ENCODE results near the gene COL23A1.

COL23A1 gene

DNA sequence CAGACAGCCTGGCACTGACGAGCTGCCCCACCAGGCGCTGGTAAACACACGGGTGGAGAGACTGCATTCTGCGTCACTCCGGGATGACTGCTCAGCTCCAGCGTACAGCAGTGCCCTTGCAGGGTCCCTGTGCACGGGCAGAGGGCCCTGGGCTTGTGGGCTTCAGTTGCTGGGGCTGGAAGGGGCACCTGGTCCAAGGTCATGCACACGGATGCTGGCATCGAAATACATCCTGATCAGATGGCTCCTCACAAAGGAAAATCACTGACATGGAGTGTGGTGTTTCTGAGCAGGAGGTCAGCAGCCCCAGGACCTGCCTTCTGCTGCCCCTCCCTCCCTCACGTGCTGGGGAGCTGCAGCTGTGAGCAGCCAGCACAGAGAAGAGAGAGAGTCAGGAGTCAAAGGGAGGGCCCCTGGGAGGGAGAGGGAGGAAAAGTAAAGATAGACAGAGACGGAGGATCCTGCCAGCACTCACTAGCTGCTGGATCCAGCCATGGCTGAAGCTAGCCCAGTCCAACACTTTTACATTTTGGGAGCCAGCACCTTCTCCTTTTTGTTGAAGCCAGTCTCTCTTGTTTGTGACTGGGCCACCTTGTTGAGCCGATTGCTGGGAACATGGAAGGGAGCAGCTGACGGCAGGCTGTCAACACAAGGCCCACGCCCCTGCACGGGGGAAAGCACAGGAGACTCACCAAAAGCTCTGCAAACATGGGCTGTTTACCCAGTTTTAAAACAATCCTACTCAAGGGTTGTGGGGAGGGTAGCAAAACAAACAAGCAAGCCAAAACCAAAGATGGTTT, 191.1 kb downstream of the COL23A1 start:
- no peak overlapping the region for H3K27ac ChIP-seq (ENCODE audit: low read length)
- no peaks in the 10 kb centered on the region for H3K9me3 ChIP-seq (ENCODE audit: insufficient read depth, low read depth, low read length)

GRCh38 chr5:178396796-178397720, 193.1 kb downstream of the COL23A1 start:
- H3K9me3 ChIP-seq (ENCODE audit: insufficient read depth, low read depth, low read length): no peaks in the 10 kb centered on the region
- no peak overlapping the region for H3K9ac ChIP-seq (ENCODE audit: low read depth, low read length)
- no peak overlapping the region for H3K27ac ChIP-seq (ENCODE audit: low read length)
- peaks cover 7% of the 10 kb centered on the region; the same call in 1 of the 2 replicates for H3K4me1 ChIP-seq (ENCODE audit: insufficient read depth, low read length)
- H3K27me3 ChIP-seq (ENCODE audit: insufficient read depth, low read length): no peaks in the 10 kb centered on the region
- no peaks in the 10 kb centered on the region for H3K36me3 ChIP-seq (ENCODE audit: insufficient read depth, low read depth, low read length)
- no peak overlapping the region for H3K4me3 ChIP-seq (ENCODE audit: low read length)

More for the DNA sequence above, 191.1 kb downstream of the COL23A1 start:
- Histone ChIP-seq H3K27me3 (ENCODE audit: insufficient read depth, low read length) (no peaks in the 10 kb centered on the region), H3K4me3 (ENCODE audit: low read length) (no peak overlapping the region), H3K9ac (ENCODE audit: low read depth, low read length) (no peak overlapping the region), H3K4me1 (ENCODE audit: insufficient read depth, low read length) (peaks cover 3% of the 10 kb centered on the region; the same call in 1 of the 2 replicates), H3K36me3 (ENCODE audit: insufficient read depth, low read depth, low read length) (no peaks in the 10 kb centered on the region)

GRCh38 chr5:178394074-178394473, 196.1 kb downstream of the COL23A1 start:
- H3K27ac ChIP-seq (ENCODE audit: low read length): no peak overlapping the region
- H3K9me3 ChIP-seq (ENCODE audit: insufficient read depth, low read depth, low read length): no peaks in the 10 kb centered on the region
- no peak overlapping the region for H3K4me3 ChIP-seq (ENCODE audit: low read length)
- H3K36me3 ChIP-seq (ENCODE audit: insufficient read depth, low read depth, low read length): no peaks in the 10 kb centered on the region
- H3K9ac ChIP-seq (ENCODE audit: low read depth, low read length): no peak overlapping the region
- peaks cover 7% of the 10 kb centered on the region; the same call in 1 of the 2 replicates for H3K4me1 ChIP-seq (ENCODE audit: insufficient read depth, low read length)
- H3K27me3 ChIP-seq (ENCODE audit: insufficient read depth, low read length): no peaks in the 10 kb centered on the region

DNA sequence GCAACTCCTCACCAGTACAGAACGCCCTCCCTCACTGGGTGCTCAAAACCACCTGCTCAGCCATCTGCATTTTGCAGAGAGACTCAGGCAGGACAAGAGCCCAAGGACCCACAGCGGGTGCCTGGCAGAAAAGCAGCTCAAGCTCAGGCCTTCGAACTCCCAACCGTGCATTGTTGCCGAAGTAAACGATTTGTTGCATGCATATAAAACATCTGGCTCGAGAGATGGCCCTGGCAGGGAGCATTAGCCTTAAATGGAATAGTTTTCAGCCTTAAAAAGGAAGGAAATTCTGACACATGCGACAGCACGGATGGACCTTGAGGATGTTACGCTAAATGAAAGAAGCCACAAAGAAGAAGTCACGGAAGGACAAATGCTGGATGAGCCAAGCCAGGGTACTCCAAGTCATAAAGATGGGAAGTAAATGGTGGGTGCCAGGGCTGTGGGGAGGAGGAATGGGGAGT, 197.2 kb downstream of the COL23A1 start:
- Histone ChIP-seq H3K4me1 (ENCODE audit: insufficient read depth, low read length) (peaks cover 7% of the 10 kb centered on the region; the same call in 1 of the 2 replicates), H3K9me3 (ENCODE audit: insufficient read depth, low read depth, low read length) (no peaks in the 10 kb centered on the region), H3K27me3 (ENCODE audit: insufficient read depth, low read length) (no peaks in the 10 kb centered on the region)

GRCh38 chr5:178392386-178392785, 197.8 kb downstream of the COL23A1 start:
- H3K27me3 ChIP-seq (ENCODE audit: insufficient read depth, low read length): no peaks in the 10 kb centered on the region
- H3K27ac ChIP-seq (ENCODE audit: low read length): no peak overlapping the region
- no peak overlapping the region for H3K4me3 ChIP-seq (ENCODE audit: low read length)
- H3K9ac ChIP-seq (ENCODE audit: low read depth, low read length): no peak overlapping the region
- H3K9me3 ChIP-seq (ENCODE audit: insufficient read depth, low read depth, low read length): no peaks in the 10 kb centered on the region
- H3K4me1 ChIP-seq (ENCODE audit: insufficient read depth, low read length): peaks cover 7% of the 10 kb centered on the region; the same call in 1 of the 2 replicates
- H3K36me3 ChIP-seq (ENCODE audit: insufficient read depth, low read depth, low read length): no peaks in the 10 kb centered on the region

More for the DNA sequence above, 197.2 kb downstream of the COL23A1 start:
- no peak overlapping the region for H3K9ac ChIP-seq (ENCODE audit: low read depth, low read length)
- no peaks in the 10 kb centered on the region for H3K36me3 ChIP-seq (ENCODE audit: insufficient read depth, low read depth, low read length)
- H3K4me3 ChIP-seq (ENCODE audit: low read length): no peak overlapping the region
- no peak overlapping the region for H3K27ac ChIP-seq (ENCODE audit: low read length)

- H3K27me3 ChIP-seq (ENCODE audit: insufficient read depth, low read length): no peaks in the 10 kb centered on the region
- no peak overlapping the region for H3K9ac ChIP-seq (ENCODE audit: low read depth, low read length)
- no peak overlapping the region for H3K27ac ChIP-seq (ENCODE audit: low read length)
- peaks cover 4% of the 10 kb centered on the region; the same call in 1 of the 2 replicates for H3K4me1 ChIP-seq (ENCODE audit: insufficient read depth, low read length)
- H3K36me3 ChIP-seq (ENCODE audit: insufficient read depth, low read depth, low read length): no peaks in the 10 kb centered on the region
- H3K9me3 ChIP-seq (ENCODE audit: insufficient read depth, low read depth, low read length): no peaks in the 10 kb centered on the region
- no peak overlapping the region for H3K4me3 ChIP-seq (ENCODE audit: low read length)
Measured at GRCh38 chr5:178391480-178391879, 198.7 kb downstream of the COL23A1 start.

DNA sequence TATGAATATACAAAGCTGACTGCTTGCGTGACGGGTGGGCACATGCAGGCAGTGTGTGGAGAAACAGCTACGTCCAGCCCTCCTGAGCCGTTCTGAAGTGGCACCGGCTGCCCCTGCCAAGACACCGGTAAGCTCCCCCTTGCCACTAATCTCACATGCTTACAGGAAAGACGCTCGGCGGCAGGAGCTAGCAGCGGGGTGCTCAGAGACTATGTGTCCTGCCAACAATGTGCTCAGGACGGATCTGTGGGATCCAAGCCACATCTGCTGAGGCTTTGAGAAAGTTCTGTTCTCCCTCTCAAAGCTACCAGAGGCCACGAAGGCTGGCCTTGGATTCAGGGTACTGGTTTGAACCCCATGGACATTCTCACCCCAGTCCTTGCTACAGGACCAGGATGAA, 200.4 kb downstream of the COL23A1 start:
- no peak overlapping the region for H3K27ac ChIP-seq (ENCODE audit: low read length)
- H3K9me3 ChIP-seq (ENCODE audit: insufficient read depth, low read depth, low read length): no peaks in the 10 kb centered on the region
- no peak overlapping the region for H3K4me3 ChIP-seq (ENCODE audit: low read length)
- H3K27me3 ChIP-seq (ENCODE audit: insufficient read depth, low read length): no peaks in the 10 kb centered on the region
- H3K4me1 ChIP-seq (ENCODE audit: insufficient read depth, low read length): peaks cover 4% of the 10 kb centered on the region; the same call in 1 of the 2 replicates
- H3K36me3 ChIP-seq (ENCODE audit: insufficient read depth, low read depth, low read length): no peaks in the 10 kb centered on the region
- H3K9ac ChIP-seq (ENCODE audit: low read depth, low read length): no peak overlapping the region

DNA sequence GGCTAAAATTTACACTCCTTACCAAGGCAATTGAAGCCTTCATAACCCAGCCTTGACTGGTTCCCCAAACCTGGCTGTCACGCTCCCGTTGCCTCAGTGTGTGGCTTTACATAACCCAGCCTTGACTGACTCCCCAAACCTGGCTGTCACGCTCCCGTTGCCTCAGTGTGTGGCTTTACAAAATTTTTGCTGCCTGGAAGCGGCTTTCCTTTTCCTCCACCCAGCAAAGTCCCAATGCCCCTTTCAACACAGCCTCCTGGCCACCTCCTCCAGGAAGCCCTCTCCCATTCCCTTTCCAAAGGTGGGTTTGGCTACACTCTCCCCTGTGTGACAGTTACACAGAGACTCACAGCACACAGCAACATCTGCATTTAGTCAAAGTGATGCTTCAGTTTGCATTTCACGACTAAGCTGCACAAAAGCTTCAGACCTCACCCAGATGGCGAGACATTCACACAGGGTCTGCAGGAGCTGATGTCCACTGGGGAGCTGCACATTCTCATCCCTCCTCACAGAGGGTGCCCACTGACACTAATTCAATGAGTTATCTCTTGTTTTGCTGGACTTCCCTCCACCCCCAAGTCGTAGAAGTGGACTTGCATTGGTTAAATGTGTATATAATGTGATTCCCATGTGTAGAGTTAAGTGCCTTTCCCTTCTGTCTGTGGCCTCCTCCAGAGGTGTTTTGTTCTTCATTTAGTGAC, 201.0 kb downstream of the COL23A1 start:
- no peaks in the 10 kb centered on the region for H3K9me3 ChIP-seq (ENCODE audit: insufficient read depth, low read depth, low read length)

GRCh38 chr5:178388386-178389025, 201.7 kb downstream of the COL23A1 start:
- no peaks in the 10 kb centered on the region for H3K36me3 ChIP-seq (ENCODE audit: insufficient read depth, low read depth, low read length)
- H3K9ac ChIP-seq (ENCODE audit: low read depth, low read length): no peak overlapping the region
- no peak overlapping the region for H3K27ac ChIP-seq (ENCODE audit: low read length)
- H3K4me3 ChIP-seq (ENCODE audit: low read length): no peak overlapping the region
- no peaks in the 10 kb centered on the region for H3K9me3 ChIP-seq (ENCODE audit: insufficient read depth, low read depth, low read length)
- H3K27me3 ChIP-seq (ENCODE audit: insufficient read depth, low read length): no peaks in the 10 kb centered on the region
- H3K4me1 ChIP-seq (ENCODE audit: insufficient read depth, low read length): peaks cover 4% of the 10 kb centered on the region; the same call in 1 of the 2 replicates

More for the DNA sequence above, 201.0 kb downstream of the COL23A1 start:
- Histone ChIP-seq H3K9ac (ENCODE audit: low read depth, low read length) (no peak overlapping the region), H3K36me3 (ENCODE audit: insufficient read depth, low read depth, low read length) (no peaks in the 10 kb centered on the region), H3K27ac (ENCODE audit: low read length) (no peak overlapping the region), H3K27me3 (ENCODE audit: insufficient read depth, low read length) (no peaks in the 10 kb centered on the region), H3K4me1 (ENCODE audit: insufficient read depth, low read length) (peaks cover 4% of the 10 kb centered on the region; the same call in 1 of the 2 replicates), H3K4me3 (ENCODE audit: low read length) (no peak overlapping the region)

GRCh38 chr5:178387856-178388190, 202.4 kb downstream of the COL23A1 start:
- no peak overlapping the region for H3K4me3 ChIP-seq (ENCODE audit: low read length)
- no peak overlapping the region for H3K9ac ChIP-seq (ENCODE audit: low read depth, low read length)
- no peak overlapping the region for H3K27ac ChIP-seq (ENCODE audit: low read length)
- no peaks in the 10 kb centered on the region for H3K9me3 ChIP-seq (ENCODE audit: insufficient read depth, low read depth, low read length)
- no peaks in the 10 kb centered on the region for H3K27me3 ChIP-seq (ENCODE audit: insufficient read depth, low read length)
- no peaks in the 10 kb centered on the region for H3K36me3 ChIP-seq (ENCODE audit: insufficient read depth, low read depth, low read length)
- H3K4me1 ChIP-seq (ENCODE audit: insufficient read depth, low read length): peaks cover 9% of the 10 kb centered on the region; the same call in 1 of the 2 replicates

Data from iPS-20b (cell line).